ENCODE measurements around the gene ROR2.

The ROR2 gene

GRCh38 chr9:91784673-91785446 lies 165.2 kb downstream of the ROR2 start:
- Histone ChIP-seq H2BK120ac (ENCODE audit: low read depth, low read length) (no peak overlapping the region), H3K27ac (ENCODE audit: low read depth, low read length) (no peak overlapping the region), H3K4me1 (ENCODE audit: control insufficient read depth, low read depth, low read length) (peaks cover 2% of the 10 kb centered on the region), H3K4me2 (ENCODE audit: low read length) (no peak overlapping the region), H3K9ac (ENCODE audit: low read length) (no peak overlapping the region), H2BK15ac (replicated peaks; ENCODE audit: low read depth) (no peak overlapping the region), H3K79me1 (ENCODE audit: low read length) (peaks cover 26% of the 10 kb centered on the region), H3K27me3 (ENCODE audit: insufficient read depth, low read length, poor library complexity) (no peaks in the 10 kb centered on the region), H4K8ac (ENCODE audit: low read depth, low read length) (no peak overlapping the region), H4K5ac (ENCODE audit: low read length) (no peak overlapping the region), H3K4me3 (ENCODE audit: low read length) (no peak overlapping the region), H3K23ac (ENCODE audit: low read length) (no peak overlapping the region), H3K18ac (ENCODE audit: low read length) (no peak overlapping the region), H3K79me2 (ENCODE audit: control insufficient read depth, insufficient read depth, low read length) (peaks cover 9% of the 10 kb centered on the region), H2AK5ac (ENCODE audit: low read length) (no peak overlapping the region), H2BK5ac (ENCODE audit: low read length) (no peak overlapping the region), H3K4ac (ENCODE audit: low read depth, low read length) (no peak overlapping the region), H3K36me3 (ENCODE audit: control insufficient read depth, insufficient read depth, low read length) (no peaks in the 10 kb centered on the region), H3K56ac (ENCODE audit: low read length) (no peak overlapping the region)
- WGBS (ENCODE audit: extremely low coverage, insufficient coverage, low lambda C conversion rate) = 100% methylated on average over 1 of the region's 6 CpGs
- no peak for DNase-seq

- Histone ChIP-seq H3K4ac (ENCODE audit: low read depth, low read length) (no peak overlapping the region), H3K4me1 (ENCODE audit: control insufficient read depth, low read depth, low read length) (peaks cover 2% of the 10 kb centered on the region), H3K79me1 (ENCODE audit: low read length) (peaks cover 27% of the 10 kb centered on the region), H3K4me2 (ENCODE audit: low read length) (no peak overlapping the region), H2BK120ac (ENCODE audit: low read depth, low read length) (no peak overlapping the region), H2AK5ac (ENCODE audit: low read length) (no peak overlapping the region), H3K4me3 (ENCODE audit: low read length) (no peak overlapping the region), H3K79me2 (ENCODE audit: control insufficient read depth, insufficient read depth, low read length) (peaks cover 9% of the 10 kb centered on the region), H3K23ac (ENCODE audit: low read length) (no peak overlapping the region), H2BK15ac (replicated peaks; ENCODE audit: low read depth) (no peak overlapping the region), H4K8ac (ENCODE audit: low read depth, low read length) (no peak overlapping the region), H3K18ac (ENCODE audit: low read length) (no peak overlapping the region), H4K5ac (ENCODE audit: low read length) (no peak overlapping the region), H3K27me3 (ENCODE audit: insufficient read depth, low read length, poor library complexity) (no peaks in the 10 kb centered on the region), H3K27ac (ENCODE audit: low read depth, low read length) (no peak overlapping the region), H3K56ac (ENCODE audit: low read length) (no peak overlapping the region), H3K36me3 (ENCODE audit: control insufficient read depth, insufficient read depth, low read length) (no peaks in the 10 kb centered on the region), H2BK5ac (ENCODE audit: low read length) (no peak overlapping the region), H3K9ac (ENCODE audit: low read length) (no peak overlapping the region)
- DNase-seq = no peak
- WGBS (ENCODE audit: extremely low coverage, insufficient coverage, low lambda C conversion rate) = no CpG with 5 or more reads among the region's 14 CpGs
Observed at GRCh38 chr9:91783876-91784672, 166.0 kb downstream of the ROR2 start.

- Histone ChIP-seq H3K79me1 (ENCODE audit: low read length) (peaks cover 30% of the 10 kb centered on the region), H3K56ac (ENCODE audit: low read length) (no peak overlapping the region), H2BK15ac (replicated peaks; ENCODE audit: low read depth) (no peak overlapping the region), H3K79me2 (ENCODE audit: control insufficient read depth, insufficient read depth, low read length) (peaks cover 10% of the 10 kb centered on the region), H3K23ac (ENCODE audit: low read length) (no peak overlapping the region), H4K8ac (ENCODE audit: low read depth, low read length) (no peak overlapping the region), H3K4me3 (ENCODE audit: low read length) (no peak overlapping the region), H2BK120ac (ENCODE audit: low read depth, low read length) (no peak overlapping the region), H3K36me3 (ENCODE audit: control insufficient read depth, insufficient read depth, low read length) (no peaks in the 10 kb centered on the region), H3K4ac (ENCODE audit: low read depth, low read length) (no peak overlapping the region), H3K4me2 (ENCODE audit: low read length) (no peak overlapping the region), H2AK5ac (ENCODE audit: low read length) (no peak overlapping the region), H3K18ac (ENCODE audit: low read length) (no peak overlapping the region), H3K27me3 (ENCODE audit: insufficient read depth, low read length, poor library complexity) (no peaks in the 10 kb centered on the region), H2BK5ac (ENCODE audit: low read length) (no peak overlapping the region), H3K9ac (ENCODE audit: low read length) (no peak overlapping the region), H3K27ac (ENCODE audit: low read depth, low read length) (no peak overlapping the region), H3K4me1 (ENCODE audit: control insufficient read depth, low read depth, low read length) (peaks cover 2% of the 10 kb centered on the region), H4K5ac (ENCODE audit: low read length) (no peak overlapping the region)
- DNase-seq = no peak
- WGBS (ENCODE audit: extremely low coverage, insufficient coverage, low lambda C conversion rate) = no CpG with 5 or more reads among the region's 6 CpGs
Observed at GRCh38 chr9:91783411-91783810, 166.6 kb downstream of the ROR2 start.

- WGBS (ENCODE audit: extremely low coverage, insufficient coverage, low lambda C conversion rate) = no CpG with 5 or more reads among the region's 5 CpGs
- no peak overlapping the region for H4K8ac ChIP-seq (ENCODE audit: low read depth, low read length)
- no peak overlapping the region for H2BK15ac ChIP-seq (replicated peaks; ENCODE audit: low read depth)
Observed at GRCh38 chr9:91782708-91783214, 167.3 kb downstream of the ROR2 start.

GRCh38 chr9:91781906-91782305 lies 168.1 kb downstream of the ROR2 start:
- Histone ChIP-seq H3K18ac (ENCODE audit: low read length) (no peak overlapping the region), H3K79me1 (ENCODE audit: low read length) (peaks cover 33% of the 10 kb centered on the region), H3K27me3 (ENCODE audit: insufficient read depth, low read length, poor library complexity) (no peaks in the 10 kb centered on the region), H3K79me2 (ENCODE audit: control insufficient read depth, insufficient read depth, low read length) (peaks cover 14% of the 10 kb centered on the region), H3K27ac (ENCODE audit: low read depth, low read length) (no peak overlapping the region), H3K56ac (ENCODE audit: low read length) (no peak overlapping the region), H4K5ac (ENCODE audit: low read length) (no peak overlapping the region), H2AK5ac (ENCODE audit: low read length) (no peak overlapping the region), H3K23ac (ENCODE audit: low read length) (no peak overlapping the region), H2BK120ac (ENCODE audit: low read depth, low read length) (no peak overlapping the region), H3K36me3 (ENCODE audit: control insufficient read depth, insufficient read depth, low read length) (no peaks in the 10 kb centered on the region), H4K8ac (ENCODE audit: low read depth, low read length) (no peak overlapping the region), H3K4ac (ENCODE audit: low read depth, low read length) (no peak overlapping the region), H2BK5ac (ENCODE audit: low read length) (no peak overlapping the region), H3K4me3 (ENCODE audit: low read length) (no peak overlapping the region), H3K4me1 (ENCODE audit: control insufficient read depth, low read depth, low read length) (peaks cover 2% of the 10 kb centered on the region), H3K9ac (ENCODE audit: low read length) (no peak overlapping the region), H3K4me2 (ENCODE audit: low read length) (no peak overlapping the region), H2BK15ac (replicated peaks; ENCODE audit: low read depth) (no peak overlapping the region)
- WGBS (ENCODE audit: extremely low coverage, insufficient coverage, low lambda C conversion rate) = no CpG with 5 or more reads among the region's 3 CpGs
- DNase-seq = peak; percentile 28

More at GRCh38 chr9:91782708-91783214, 167.3 kb downstream of the ROR2 start:
- Histone ChIP-seq H3K36me3 (ENCODE audit: control insufficient read depth, insufficient read depth, low read length) (no peaks in the 10 kb centered on the region), H3K27ac (ENCODE audit: low read depth, low read length) (no peak overlapping the region), H3K4me2 (ENCODE audit: low read length) (no peak overlapping the region), H3K56ac (ENCODE audit: low read length) (no peak overlapping the region), H2BK120ac (ENCODE audit: low read depth, low read length) (no peak overlapping the region), H2BK5ac (ENCODE audit: low read length) (no peak overlapping the region), H3K23ac (ENCODE audit: low read length) (no peak overlapping the region), H3K4me1 (ENCODE audit: control insufficient read depth, low read depth, low read length) (peaks cover 2% of the 10 kb centered on the region), H3K27me3 (ENCODE audit: insufficient read depth, low read length, poor library complexity) (no peaks in the 10 kb centered on the region), H4K5ac (ENCODE audit: low read length) (no peak overlapping the region), H3K18ac (ENCODE audit: low read length) (no peak overlapping the region), H3K79me2 (ENCODE audit: control insufficient read depth, insufficient read depth, low read length) (peaks cover 14% of the 10 kb centered on the region), H3K4me3 (ENCODE audit: low read length) (no peak overlapping the region), H3K9ac (ENCODE audit: low read length) (no peak overlapping the region), H2AK5ac (ENCODE audit: low read length) (no peak overlapping the region), H3K4ac (ENCODE audit: low read depth, low read length) (no peak overlapping the region), H3K79me1 (ENCODE audit: low read length) (peaks cover 35% of the 10 kb centered on the region)
- no peak for DNase-seq

Data from mesendoderm (in vitro differentiated cells).